Measurements from ENCODE around the gene LPIN3.

The LPIN3 gene

DNA sequence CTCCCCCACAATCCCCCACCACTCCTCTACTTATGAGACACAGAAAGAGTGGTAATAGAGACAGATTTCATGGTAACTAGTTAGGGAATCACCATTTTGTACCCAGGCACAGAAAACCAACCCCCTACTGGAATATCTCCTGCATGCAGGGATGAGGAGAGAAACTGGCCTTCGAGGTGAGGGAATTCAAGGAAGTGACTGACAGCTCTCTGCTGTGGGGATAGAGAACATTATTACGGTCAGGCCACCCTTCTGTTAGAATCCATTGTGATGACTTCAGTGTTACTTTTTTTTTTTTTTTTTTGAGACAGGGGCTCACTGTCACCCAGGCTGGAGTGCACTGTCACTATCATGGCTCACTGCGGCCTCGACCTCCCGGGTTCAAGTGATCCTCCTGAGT, 13.4 kb upstream of the LPIN3 start:
- H3K9ac ChIP-seq (ENCODE audit: low read length), result no peak overlapping the region
- H3K9me3 ChIP-seq (ENCODE audit: control insufficient read depth, insufficient read depth, low read depth, low read length), result no peaks in the 10 kb centered on the region
- H3K4me1 ChIP-seq (ENCODE audit: control insufficient read depth, insufficient read depth, low read length), result peaks cover 10% of the 10 kb centered on the region; the same call in 1 of the 2 replicates
- H3K27me3 ChIP-seq (ENCODE audit: control insufficient read depth, insufficient read depth, low read length), result peaks cover 16% of the 10 kb centered on the region
- no peaks in the 10 kb centered on the region for H3K36me3 ChIP-seq (ENCODE audit: control insufficient read depth, insufficient read depth, low read length)
- H3K4me3 ChIP-seq (ENCODE audit: low read depth, low read length), result no peak overlapping the region
- H3K27ac ChIP-seq (ENCODE audit: low read depth, low read length), result no peak overlapping the region

- H3K4me3 ChIP-seq (ENCODE audit: low read depth, low read length), result no peak overlapping the region
- no peak overlapping the region for H3K9ac ChIP-seq (ENCODE audit: low read length)
These were observed 10.9 kb upstream of the LPIN3 start for GRCh38 chr20:41329435-41330342.

GRCh38 chr20:41330343-41330720, 10.3 kb upstream of the LPIN3 start:
- H3K4me3 ChIP-seq (ENCODE audit: low read depth, low read length), result no peak overlapping the region
- H3K9ac ChIP-seq (ENCODE audit: low read length), result no peak overlapping the region
- peaks cover 16% of the 10 kb centered on the region for H3K27me3 ChIP-seq (ENCODE audit: control insufficient read depth, insufficient read depth, low read length)
- H3K36me3 ChIP-seq (ENCODE audit: control insufficient read depth, insufficient read depth, low read length), result no peaks in the 10 kb centered on the region
- no peaks in the 10 kb centered on the region for H3K9me3 ChIP-seq (ENCODE audit: control insufficient read depth, insufficient read depth, low read depth, low read length)
- peaks cover 10% of the 10 kb centered on the region; the same call in 1 of the 2 replicates for H3K4me1 ChIP-seq (ENCODE audit: control insufficient read depth, insufficient read depth, low read length)
- no peak overlapping the region for H3K27ac ChIP-seq (ENCODE audit: low read depth, low read length)

More at GRCh38 chr20:41329435-41330342, 10.9 kb upstream of the LPIN3 start:
- Histone ChIP-seq H3K36me3 (ENCODE audit: control insufficient read depth, insufficient read depth, low read length) (no peaks in the 10 kb centered on the region), H3K4me1 (ENCODE audit: control insufficient read depth, insufficient read depth, low read length) (peaks cover 10% of the 10 kb centered on the region; the same call in 1 of the 2 replicates), H3K27ac (ENCODE audit: low read depth, low read length) (no peak overlapping the region), H3K9me3 (ENCODE audit: control insufficient read depth, insufficient read depth, low read depth, low read length) (no peaks in the 10 kb centered on the region), H3K27me3 (ENCODE audit: control insufficient read depth, insufficient read depth, low read length) (peaks cover 16% of the 10 kb centered on the region)

DNA sequence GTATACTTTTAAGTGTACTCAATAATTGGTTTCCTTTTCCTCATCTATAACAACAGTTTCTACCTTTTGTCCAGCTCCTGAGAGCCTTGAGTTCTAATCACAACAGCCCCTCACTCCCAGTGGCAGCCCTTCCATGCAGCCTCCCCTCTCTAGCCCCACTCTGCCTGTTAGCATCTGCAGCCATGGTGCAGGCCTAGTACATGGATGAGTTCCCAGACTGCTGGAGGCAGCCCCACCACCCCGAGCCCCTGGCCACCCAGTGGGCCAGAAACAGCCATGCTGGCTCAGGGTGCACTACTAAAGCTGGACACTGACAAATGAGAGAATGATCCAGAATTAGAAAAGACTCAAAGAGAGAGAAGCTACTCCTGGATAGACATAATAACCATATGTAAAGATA, 9.7 kb upstream of the LPIN3 start:
- Histone ChIP-seq H3K4me1 (ENCODE audit: control insufficient read depth, insufficient read depth, low read length) (peaks cover 10% of the 10 kb centered on the region; the same call in 1 of the 2 replicates), H3K4me3 (ENCODE audit: low read depth, low read length) (no peak overlapping the region), H3K36me3 (ENCODE audit: control insufficient read depth, insufficient read depth, low read length) (no peaks in the 10 kb centered on the region), H3K9ac (ENCODE audit: low read length) (no peak overlapping the region), H3K27ac (ENCODE audit: low read depth, low read length) (no peak overlapping the region), H3K9me3 (ENCODE audit: control insufficient read depth, insufficient read depth, low read depth, low read length) (no peaks in the 10 kb centered on the region), H3K27me3 (ENCODE audit: control insufficient read depth, insufficient read depth, low read length) (peaks cover 16% of the 10 kb centered on the region)

- Histone ChIP-seq H3K4me1 (ENCODE audit: control insufficient read depth, insufficient read depth, low read length) (peaks cover 10% of the 10 kb centered on the region; the same call in 1 of the 2 replicates), H3K27me3 (ENCODE audit: control insufficient read depth, insufficient read depth, low read length) (peaks cover 16% of the 10 kb centered on the region), H3K9ac (ENCODE audit: low read length) (no peak overlapping the region), H3K9me3 (ENCODE audit: control insufficient read depth, insufficient read depth, low read depth, low read length) (no peaks in the 10 kb centered on the region), H3K36me3 (ENCODE audit: control insufficient read depth, insufficient read depth, low read length) (no peaks in the 10 kb centered on the region), H3K4me3 (ENCODE audit: low read depth, low read length) (no peak overlapping the region), H3K27ac (ENCODE audit: low read depth, low read length) (no peak overlapping the region)
These were observed 8.9 kb upstream of the LPIN3 start for GRCh38 chr20:41331731-41332130.

DNA sequence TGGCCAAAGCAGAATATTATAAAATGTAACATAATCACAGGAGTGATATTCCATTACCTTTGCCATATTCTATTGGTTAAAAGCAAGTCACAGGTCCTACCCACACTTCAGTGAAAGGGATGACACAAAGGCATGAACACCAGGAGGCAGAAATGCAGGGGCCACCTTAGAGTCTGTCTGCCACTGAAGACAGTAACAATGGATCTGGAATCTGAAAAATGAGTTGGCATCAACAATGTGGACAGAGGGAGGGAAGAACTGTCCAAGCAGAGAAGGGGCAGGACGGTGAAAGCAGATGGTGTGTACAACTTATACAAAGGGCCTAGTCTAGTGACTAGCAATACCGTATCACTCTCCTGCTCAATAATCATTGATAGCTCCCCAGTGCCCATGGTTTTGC, 6.6 kb upstream of the LPIN3 start:
- peaks cover 16% of the 10 kb centered on the region for H3K27me3 ChIP-seq (ENCODE audit: control insufficient read depth, insufficient read depth, low read length)

DNA sequence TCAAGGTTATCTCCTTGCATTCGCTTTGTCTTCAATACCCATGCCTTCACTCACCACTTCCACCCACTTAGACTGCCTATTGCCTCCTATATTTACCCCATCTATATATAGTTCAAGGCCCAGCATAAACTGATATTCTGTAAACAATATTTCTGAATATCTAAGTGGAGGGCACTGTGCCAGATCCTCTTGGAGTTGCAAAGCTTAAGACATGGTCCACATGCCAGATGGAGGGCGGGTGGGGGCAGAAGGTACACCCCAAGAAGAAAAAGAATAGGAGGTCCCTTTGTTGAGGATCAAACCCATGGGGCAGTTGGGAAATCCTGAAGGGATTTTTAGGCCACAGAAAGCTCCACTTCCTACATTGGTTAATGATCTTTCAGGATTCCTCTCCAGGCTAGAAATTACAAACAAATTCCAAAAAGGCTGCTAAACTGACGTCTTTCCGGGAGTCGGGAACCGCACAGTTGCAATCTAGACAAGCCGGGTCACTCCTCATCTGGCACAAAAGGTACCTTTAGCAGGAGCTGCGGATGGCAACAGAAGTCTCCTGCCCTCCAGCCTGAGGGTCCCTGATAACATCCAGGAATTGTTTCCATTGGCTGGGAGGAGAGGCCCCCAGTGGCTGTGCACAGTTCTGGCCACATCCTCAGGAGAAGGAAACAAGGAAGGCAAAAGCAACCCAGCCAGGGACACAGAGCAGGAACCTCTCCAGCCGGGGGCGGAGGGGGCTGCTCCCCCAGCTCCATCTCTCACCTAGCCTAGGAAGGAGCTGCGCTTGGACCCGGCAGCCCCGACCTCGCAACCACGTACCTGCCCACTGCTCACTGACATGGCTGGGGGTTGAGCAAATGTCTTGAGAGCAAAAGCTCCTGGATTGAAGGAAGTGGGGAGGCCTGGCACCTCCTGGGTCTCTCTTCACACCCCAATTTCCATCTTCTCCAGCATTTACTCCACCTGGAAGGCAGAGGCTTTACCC, 5.9 kb upstream of the LPIN3 start:
- Histone ChIP-seq H3K9ac (ENCODE audit: low read length) (no peak overlapping the region), H3K4me1 (ENCODE audit: control insufficient read depth, insufficient read depth, low read length) (peaks cover 7% of the 10 kb centered on the region), H3K4me3 (ENCODE audit: low read depth, low read length) (no peak overlapping the region), H3K27ac (ENCODE audit: low read depth, low read length) (no peak overlapping the region), H3K9me3 (ENCODE audit: control insufficient read depth, insufficient read depth, low read depth, low read length) (no peaks in the 10 kb centered on the region), H3K27me3 (ENCODE audit: control insufficient read depth, insufficient read depth, low read length) (peaks cover 17% of the 10 kb centered on the region), H3K36me3 (ENCODE audit: control insufficient read depth, insufficient read depth, low read length) (no peaks in the 10 kb centered on the region)

More for the DNA sequence above, 6.6 kb upstream of the LPIN3 start:
- peaks cover 7% of the 10 kb centered on the region; the same call in 1 of the 2 replicates for H3K4me1 ChIP-seq (ENCODE audit: control insufficient read depth, insufficient read depth, low read length)
- H3K36me3 ChIP-seq (ENCODE audit: control insufficient read depth, insufficient read depth, low read length), result no peaks in the 10 kb centered on the region
- H3K9ac ChIP-seq (ENCODE audit: low read length), result no peak overlapping the region
- no peak overlapping the region for H3K4me3 ChIP-seq (ENCODE audit: low read depth, low read length)
- H3K9me3 ChIP-seq (ENCODE audit: control insufficient read depth, insufficient read depth, low read depth, low read length), result no peaks in the 10 kb centered on the region
- no peak overlapping the region for H3K27ac ChIP-seq (ENCODE audit: low read depth, low read length)

GRCh38 chr20:41335591-41335990, 5.0 kb upstream of the LPIN3 start:
- Histone ChIP-seq H3K27me3 (ENCODE audit: control insufficient read depth, insufficient read depth, low read length) (peaks cover 13% of the 10 kb centered on the region), H3K9ac (ENCODE audit: low read length) (no peak overlapping the region), H3K9me3 (ENCODE audit: control insufficient read depth, insufficient read depth, low read depth, low read length) (no peaks in the 10 kb centered on the region), H3K4me3 (ENCODE audit: low read depth, low read length) (no peak overlapping the region), H3K27ac (ENCODE audit: low read depth, low read length) (no peak overlapping the region), H3K4me1 (ENCODE audit: control insufficient read depth, insufficient read depth, low read length) (peaks cover 6% of the 10 kb centered on the region), H3K36me3 (ENCODE audit: control insufficient read depth, insufficient read depth, low read length) (no peaks in the 10 kb centered on the region)

- no peaks in the 10 kb centered on the region for H3K9me3 ChIP-seq (ENCODE audit: control insufficient read depth, insufficient read depth, low read depth, low read length)
- no peaks in the 10 kb centered on the region for H3K36me3 ChIP-seq (ENCODE audit: control insufficient read depth, insufficient read depth, low read length)
- no peak overlapping the region for H3K4me3 ChIP-seq (ENCODE audit: low read depth, low read length)
- H3K4me1 ChIP-seq (ENCODE audit: control insufficient read depth, insufficient read depth, low read length), result peaks cover 13% of the 10 kb centered on the region
- H3K27ac ChIP-seq (ENCODE audit: low read depth, low read length), result no peak overlapping the region
- H3K27me3 ChIP-seq (ENCODE audit: control insufficient read depth, insufficient read depth, low read length), result peaks cover 10% of the 10 kb centered on the region
- H3K9ac ChIP-seq (ENCODE audit: low read length), result no peak overlapping the region
These were observed 3.7 kb upstream of the LPIN3 start for GRCh38 chr20:41336711-41337492.

DNA sequence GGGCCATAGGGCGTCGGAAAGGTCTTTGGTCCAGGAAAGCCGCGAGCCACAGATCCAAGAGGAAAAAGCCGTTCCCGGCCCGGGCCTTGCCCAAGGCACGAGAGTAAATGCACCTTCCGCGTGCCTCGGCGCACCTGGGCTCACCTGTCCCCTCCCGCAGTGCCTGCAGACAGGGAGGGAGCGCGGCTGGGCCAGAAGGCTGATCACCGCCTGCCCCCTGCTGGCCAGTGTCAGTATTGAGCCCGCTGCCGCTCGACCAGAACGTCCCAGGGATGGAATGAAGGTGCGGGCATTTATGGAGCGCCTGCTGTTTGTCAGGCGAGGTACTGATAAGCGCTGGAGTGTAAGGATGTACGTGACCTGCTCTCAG, 679 bp upstream of the LPIN3 start:
- Histone ChIP-seq H3K9ac (ENCODE audit: low read length) (no peak overlapping the region), H3K4me3 (ENCODE audit: low read depth, low read length) (peak overlapping the region; percentile 53), H3K36me3 (ENCODE audit: control insufficient read depth, insufficient read depth, low read length) (no peaks in the 10 kb centered on the region), H3K4me1 (ENCODE audit: control insufficient read depth, insufficient read depth, low read length) (peaks cover 13% of the 10 kb centered on the region), H3K27ac (ENCODE audit: low read depth, low read length) (no peak overlapping the region), H3K27me3 (ENCODE audit: control insufficient read depth, insufficient read depth, low read length) (peaks cover 10% of the 10 kb centered on the region), H3K9me3 (ENCODE audit: control insufficient read depth, insufficient read depth, low read depth, low read length) (no peaks in the 10 kb centered on the region)
